DMS114 treated with DMSO at 0.1 percent for 48 hours (cell line): Measurements from ENCODE around the gene BCL2.

Source experiments
- DNase-seq: peaks from one replicate; lab custom pipeline; 2025; ENCODE audit not compliant: unreplicated experiment; lab: John Stamatoyannopoulos, UW

The BCL2 gene

GRCh38 chr18:63186520-63187222 is 132.9 kb downstream of the BCL2 start:
- DNase-seq = no peak

DNA sequence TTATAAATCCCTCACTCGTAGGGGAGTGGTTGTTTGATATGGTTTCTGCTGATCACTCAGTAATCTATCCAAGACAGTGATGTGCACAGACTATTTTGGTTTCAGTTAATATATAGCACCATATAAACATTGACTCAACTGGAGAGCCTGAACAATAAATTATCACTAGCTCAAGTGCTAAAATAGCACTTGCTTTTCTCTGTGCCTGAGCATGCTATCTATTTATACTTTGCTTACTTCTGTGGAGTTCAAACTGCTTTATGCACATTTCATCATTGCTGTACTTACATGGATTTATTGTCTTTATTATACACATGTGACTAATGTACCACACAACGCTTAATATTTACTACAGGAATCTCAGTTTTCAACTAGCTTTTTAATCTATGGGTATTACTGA is 133.6 kb downstream of the BCL2 start:
- no peak for DNase-seq

GRCh38 chr18:63183952-63184770 is 135.4 kb downstream of the BCL2 start:
- no peak for DNase-seq

- DNase-seq = no peak
These were observed 136.2 kb downstream of the BCL2 start for GRCh38 chr18:63183378-63183777.

GRCh38 chr18:63182861-63183260 is 136.7 kb downstream of the BCL2 start:
- no peak for DNase-seq

GRCh38 chr18:63182310-63182772 is 137.2 kb downstream of the BCL2 start:
- DNase-seq = no peak

GRCh38 chr18:63181706-63182309 is 137.8 kb downstream of the BCL2 start:
- DNase-seq = no peak

DNA sequence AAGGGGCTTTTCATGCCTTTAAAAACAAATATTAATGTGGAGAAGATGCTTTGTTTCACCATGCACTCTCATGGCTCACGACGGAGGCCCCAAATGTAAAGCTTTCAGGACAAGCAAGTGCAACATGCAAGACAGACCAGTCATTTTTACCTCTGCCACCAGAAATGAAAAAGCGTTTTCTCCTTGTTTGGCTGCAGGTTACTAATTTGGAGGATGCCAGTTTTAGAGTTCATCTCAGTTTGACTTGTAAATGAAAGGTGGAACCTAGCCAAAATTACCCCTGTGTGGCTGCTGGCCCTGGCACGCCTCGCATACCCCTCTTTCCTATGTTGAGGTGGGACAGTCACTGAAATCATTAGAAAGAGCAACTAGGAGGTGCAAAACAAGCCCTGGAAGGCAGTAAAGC is 138.6 kb downstream of the BCL2 start:
- DNase-seq = no peak

DNA sequence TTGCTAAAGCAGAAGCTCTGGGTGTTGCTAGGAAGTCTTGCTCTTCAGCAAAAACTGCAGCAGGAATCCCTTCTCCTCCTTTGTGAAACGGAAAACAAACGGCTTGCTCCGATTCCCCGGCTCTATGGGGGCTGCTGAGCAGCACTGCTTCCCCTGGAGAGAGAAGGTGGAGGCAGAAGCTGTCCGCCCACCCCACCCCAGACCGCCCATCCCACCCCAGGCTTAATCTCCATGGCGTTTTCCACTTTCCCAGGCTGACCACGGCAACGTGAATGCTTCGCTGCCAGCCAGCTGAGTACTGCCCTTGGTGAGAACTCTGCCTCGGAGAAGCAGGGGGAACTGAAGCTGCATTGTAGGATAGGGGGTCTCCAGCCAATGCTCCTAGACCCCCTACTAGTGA is 139.2 kb downstream of the BCL2 start:
- DNase-seq = no peak

GRCh38 chr18:63179422-63179821 is 140.1 kb downstream of the BCL2 start:
- DNase-seq = no peak

DNA sequence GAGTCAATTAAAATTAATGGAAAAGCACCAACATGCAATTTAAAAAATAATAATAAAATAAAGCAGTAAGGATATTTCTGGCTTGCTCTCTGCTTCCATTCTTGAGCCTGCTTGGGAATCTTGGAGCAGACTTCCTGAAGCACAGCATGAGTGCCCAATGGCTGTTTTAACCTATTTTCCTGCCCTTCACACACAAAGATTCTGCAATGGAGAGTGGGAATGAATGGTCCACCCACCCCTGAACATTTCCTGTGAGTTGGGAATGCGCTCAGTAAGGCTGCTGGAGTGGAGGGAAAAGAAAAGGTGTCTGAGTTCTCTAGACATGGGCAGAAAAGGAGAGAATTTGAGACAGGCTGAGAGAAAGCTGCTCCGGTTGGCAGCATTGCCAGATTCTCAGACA is 140.6 kb downstream of the BCL2 start:
- DNase-seq = no peak

DNA sequence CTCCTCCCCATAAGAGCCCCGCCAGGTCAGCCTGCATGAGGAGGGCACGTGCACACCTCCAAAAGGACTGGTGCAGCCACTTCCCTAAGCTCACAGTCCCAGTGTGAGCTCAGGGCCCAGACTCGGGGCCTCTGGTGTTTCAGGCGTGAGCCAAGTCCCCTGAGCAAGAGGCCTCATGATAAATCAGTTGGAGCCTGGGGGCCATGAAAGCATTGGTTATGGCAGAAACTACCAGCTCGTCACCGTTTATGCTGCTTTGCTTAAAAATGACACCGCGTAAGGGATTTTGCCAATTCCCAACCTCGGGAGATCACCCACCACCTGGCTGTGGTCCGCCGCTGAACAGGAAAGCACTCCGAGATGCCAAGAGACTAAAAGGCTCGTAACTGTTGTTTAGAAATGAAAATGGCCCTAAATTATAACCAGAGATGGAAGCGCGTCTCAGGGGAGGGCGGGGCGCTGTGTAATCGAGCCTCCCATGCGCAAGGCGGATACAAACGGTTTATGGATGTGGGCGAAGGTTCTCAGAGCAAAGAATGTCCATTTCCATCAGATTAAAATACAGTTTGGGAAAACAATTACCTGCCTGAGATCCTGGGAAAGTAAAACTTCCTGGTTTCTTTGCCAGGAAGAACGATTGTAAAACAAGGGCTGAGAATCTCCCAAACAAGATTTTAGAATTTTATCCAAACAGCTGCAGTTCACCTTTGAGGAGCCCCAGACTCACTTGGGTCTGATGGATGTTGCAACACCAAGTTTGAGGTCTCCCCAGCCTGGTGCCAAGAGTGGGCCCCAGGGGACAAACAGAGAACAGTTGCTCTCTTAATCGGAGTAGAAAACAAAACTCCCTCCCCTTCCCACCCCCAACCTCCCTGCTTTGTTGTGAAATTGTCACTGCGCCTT is 141.4 kb downstream of the BCL2 start:
- no peak for DNase-seq

DNA sequence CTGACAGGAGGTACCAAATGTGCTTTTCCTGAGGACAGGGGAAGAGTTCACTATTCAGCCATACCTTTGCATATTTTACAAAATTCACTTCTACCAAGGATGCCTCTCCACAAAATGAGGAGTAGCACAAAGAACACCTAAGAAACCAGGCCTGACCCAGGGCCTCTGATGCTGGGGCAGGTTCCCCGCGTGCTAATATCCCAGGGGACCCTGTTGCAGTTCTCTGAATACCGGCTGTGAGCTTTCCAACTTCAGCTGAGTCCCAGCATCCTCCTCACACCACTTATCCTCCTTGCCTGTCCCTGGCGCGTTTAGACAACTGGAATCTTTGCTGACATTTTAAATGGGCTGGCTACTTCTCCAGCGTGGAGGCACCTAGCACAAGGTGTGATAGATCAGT is 142.3 kb downstream of the BCL2 start:
- no peak for DNase-seq

DNA sequence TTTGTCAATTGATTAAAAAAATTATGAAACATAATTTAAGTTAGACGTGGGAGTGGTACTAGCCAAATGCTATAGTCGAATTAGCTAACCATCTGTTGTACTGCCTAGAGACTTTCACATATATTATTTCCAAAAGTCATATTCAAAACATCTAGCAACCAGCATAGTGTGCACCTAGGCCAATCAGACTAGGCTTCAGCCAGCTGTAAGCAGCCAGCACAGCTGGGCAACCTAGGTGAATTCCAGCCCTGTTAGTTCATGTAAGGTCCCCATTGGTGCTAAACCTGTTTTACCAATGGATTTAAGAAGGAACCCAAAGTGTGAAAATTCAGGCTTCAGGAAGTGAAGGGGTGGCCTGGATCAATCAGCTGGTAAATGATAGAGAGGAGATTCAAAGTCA is 144.3 kb downstream of the BCL2 start:
- DNase-seq = no peak

- DNase-seq = no peak
These were observed 145.6 kb downstream of the BCL2 start for GRCh38 chr18:63173983-63174382.

GRCh38 chr18:63169853-63170252 is 149.7 kb downstream of the BCL2 start:
- DNase-seq = no peak

- no peak for DNase-seq
These were observed 151.3 kb downstream of the BCL2 start for GRCh38 chr18:63168287-63168686.

GRCh38 chr18:63166142-63166541 is 153.4 kb downstream of the BCL2 start:
- no peak for DNase-seq

DNA sequence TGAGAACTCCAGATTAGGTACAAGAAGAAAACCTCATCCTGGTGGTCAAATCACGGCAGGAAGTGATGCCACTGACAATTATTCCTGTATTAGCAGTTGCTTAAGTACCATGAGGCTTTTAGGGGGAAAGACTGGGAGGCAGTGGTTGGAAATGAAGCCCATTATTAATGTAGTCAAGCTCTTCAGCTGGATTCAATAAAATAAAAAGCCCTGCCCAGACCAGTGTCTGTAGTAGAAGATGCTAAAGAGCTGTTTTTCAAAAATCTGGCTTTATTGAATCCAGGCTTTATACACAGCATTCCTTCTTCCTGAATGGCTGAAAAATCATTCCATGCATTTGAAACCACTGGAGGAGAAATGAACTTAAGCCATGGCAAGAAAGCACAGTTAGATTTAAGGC is 155.2 kb downstream of the BCL2 start:
- DNase-seq = no peak

DNA sequence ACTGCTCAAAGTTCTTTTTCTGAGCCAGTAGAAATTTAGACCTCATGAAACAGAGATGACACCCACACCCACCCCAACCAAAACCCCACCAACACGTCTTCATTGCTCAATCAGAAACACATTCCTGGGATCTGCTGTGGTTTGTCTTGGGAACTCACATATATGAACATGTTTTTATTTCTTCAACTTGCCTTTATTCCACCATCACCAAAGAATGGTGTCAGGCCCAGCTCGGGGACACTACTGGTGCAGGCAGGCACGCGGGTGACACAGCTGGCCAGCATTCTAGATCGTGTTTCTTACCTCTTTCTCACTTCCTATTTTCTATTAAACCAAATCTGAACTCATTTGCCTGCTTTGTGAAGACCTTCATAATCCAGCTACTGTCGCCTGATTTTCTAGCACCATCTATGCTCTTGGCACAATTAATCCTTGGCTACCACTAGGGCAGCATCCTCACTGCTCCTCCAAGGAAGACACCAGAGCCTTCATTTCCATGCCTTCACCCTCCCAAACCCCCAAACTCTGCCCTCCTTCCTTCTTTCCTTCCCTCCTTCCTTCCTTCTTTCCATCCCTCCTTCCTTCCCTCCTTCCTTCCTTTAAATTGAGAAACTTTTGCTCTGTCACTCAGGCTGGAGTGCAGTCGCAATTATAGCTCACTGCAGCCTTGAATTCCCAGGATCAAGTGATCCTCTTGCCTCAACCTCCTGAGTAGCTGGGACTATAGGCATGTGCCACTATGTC is 157.1 kb downstream of the BCL2 start:
- no peak for DNase-seq
